Spleen (tissue), 11 donors: ENCODE measurements around the gene TEX35. TPM values are rescaled to one million over a fixed set of nuclear protein-coding genes. Genes with fewer than 3 reads are reported as not detected.
"Not testable (repeated sequence)": the region's sequence is repeated elsewhere in the genome, so short reads cannot be mapped to it uniquely, and the experiment has no call there.

ENCODE experiments used
- DNase-seq: peaks from one replicate; pipeline ENCODE4 v3.0.0-alpha.2; 2020
- H3K27ac ChIP-seq, 8 donors: fragments of 200-600 bp; sonication (generic) in 7 of 8; 1 replicate in 4 of 8; 2 replicates in 4 of 8; pipeline versions ENCODE4 v1.5.0 to v1.8.0; 2016 to 2021; ENCODE audit warnings: inconsistent platforms in 4 of 8, mild to moderate bottlenecking in 4 of 8, moderate library complexity in 1 of 8
- H3K27me3 ChIP-seq, 7 donors: fragments of 200-600 bp; sonication (generic) in 6 of 7; replicated peaks in 1 of 7; 1 replicate in 4 of 7; 2 replicates in 3 of 7; pipeline versions ENCODE4 v1.5.0 to v1.8.0; 2016 to 2021; ENCODE audit warnings: inconsistent platforms in 3 of 7, mild to moderate bottlenecking in 1 of 7
- H3K36me3 ChIP-seq, 6 donors: fragments of 200-600 bp; sonication (generic) in 5 of 6; 1 replicate in 4 of 6; 2 replicates in 2 of 6; pipeline versions ENCODE4 v1.5.0 to v1.8.0; 2016 to 2021; ENCODE audit warnings: inconsistent platforms in 2 of 6
- H3K4me1 ChIP-seq, 6 donors: fragments of 200-600 bp; sonication (generic) in 5 of 6; 1 replicate in 3 of 6; 2 replicates in 3 of 6; pipeline versions ENCODE4 v1.5.0 to v1.8.0; 2016 to 2021; ENCODE audit warnings: inconsistent platforms in 3 of 6
- H3K4me3 ChIP-seq, 8 donors: fragments of 200-600 bp; sonication (generic) in 7 of 8; 1 replicate in 4 of 8; 2 replicates in 4 of 8; pipeline versions ENCODE4 v1.5.0 to v1.8.0; 2016 to 2021; ENCODE audit warnings: inconsistent platforms in 4 of 8, mild to moderate bottlenecking in 4 of 8, moderate library complexity in 2 of 8
- H3K9me3 ChIP-seq, 8 donors: fragments of 200-600 bp; sonication (generic) in 7 of 8; 1 replicate in 4 of 8; 2 replicates in 4 of 8; pipeline versions ENCODE4 v1.5.0 to v1.8.0; 2016 to 2021; ENCODE audit warnings: inconsistent platforms in 4 of 8
- CTCF ChIP-seq, 11 experiments: fragments of 200-600 bp in 7 of 11; fragments of 450-650 bp in 4 of 11; sonication (generic) in 4 of 11; IDR thresholded peaks in 8 of 11; conservative IDR thresholded peaks in 3 of 11; 1 replicate in 7 of 11; 2 replicates in 4 of 11; pipeline versions ENCODE4 v1.4.0 to v1.8.0; 2016 to 2021; ENCODE audit warnings: antibody characterized with exemption in 11 of 11, inconsistent platforms in 4 of 11, mild to moderate bottlenecking in 1 of 11
- POLR2A ChIP-seq, 3 donors: fragments of 450-650 bp; IDR thresholded peaks; one replicate each; pipeline ENCODE4 v1.5.1; 2017; ENCODE audit warnings: antibody characterized with exemption in 3 of 3, mild to moderate bottlenecking in 1 of 3
- POLR2AphosphoS5 ChIP-seq, 3 donors: sonication (generic); formaldehyde crosslinking; IDR thresholded peaks; one replicate each; pipeline ENCODE4 v1.5.1; 2017; ENCODE audit warnings: antibody characterized with exemption in 3 of 3
- WGBS, 5 donors: extraction: QIAGEN DNeasy Blood & Tissue Kit in 3 of 5; methylation state at CpG; one replicate each; pipeline versions ENCODE4 v1.1.5 to v1.1.7; 2013 to 2018; 5-methylcytosine and 5-hydroxymethylcytosine counted together
- intact Hi-C: fragments of 100-400 bp; cut with DNase I; formaldehyde crosslinking; loops from one replicate; pipeline ENCODE4 v1.15.0; 2023; ENCODE audit warnings: low total_unique reads
- polyA plus RNA-seq, 3 donors: library from polyadenylated mRNA; stranded (reverse); fragments of 200-250 nt; gene quantifications; one replicate each; pipeline ENCODE4 v1.2.1, GENCODE V29; 2013
- total RNA-seq, 7 donors: library from RNA; depleted of rRNA in 3 of 7; stranded (reverse); fragments of >200 nt in 3 of 7; fragmentation: NEBNext Ultra II Directional in 4 of 7; extraction: Animal tissue kit (Norgen Biotek cat#: 25700) in 4 of 7; gene quantifications; one replicate each; pipeline versions ENCODE4 v1.1.0 to v1.2.1, GENCODE V29; 2016 to 2021
- donor health status: healthy with polysubstance abuse.
- donor health status: DM: no; HTN: no; CAD: no; lungs with moderate emphysema.
- donor health status: DM: no; HTN: no; CAD: no.
- donor health status: Bipolar disorder and iron deficiency.
- donor health status: healthy.
- donor health status: DM: no; HTN: no; CAD: no.
- donor health status: DM: yes; HTN: yes; CAD: no.

TEX35 gene
- total and polyA plus RNA-seq, 10 donors, result 0.09 to 0.20 (median 0.10) TPM; not detected in 7

DNA sequence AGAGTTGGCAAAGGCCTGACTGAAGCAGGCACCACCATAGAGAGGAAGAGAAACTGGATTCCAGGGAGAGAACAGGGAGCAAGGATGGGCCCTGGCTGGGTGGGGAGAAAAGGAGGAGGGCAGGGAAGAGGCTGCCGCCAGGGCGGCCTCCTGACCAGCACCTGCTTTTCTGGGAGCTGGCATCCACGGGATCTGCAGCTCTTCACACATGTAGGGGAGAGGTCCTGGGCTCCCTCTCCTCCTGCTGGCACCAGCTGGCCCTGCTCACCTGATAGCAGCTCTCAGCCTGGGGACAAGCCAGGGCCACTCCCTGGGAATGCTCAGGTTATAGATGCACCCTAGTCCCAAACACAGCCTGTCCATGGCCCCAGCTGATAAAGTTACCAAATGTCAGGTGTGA, 39.9 kb downstream of the TEX35 start:
- H3K27ac ChIP-seq, result no peak overlapping the region
- no peak overlapping the region for H3K4me3 ChIP-seq
- H3K36me3 ChIP-seq, result peaks cover 0 to 40% (median 4%) of the 10 kb centered on the region in 6 donors
- H3K27me3 ChIP-seq, result no peaks in the 10 kb centered on the region
- intact Hi-C loops, result no loop called here
- no peaks in the 10 kb centered on the region for H3K4me1 ChIP-seq
- no peak for TF ChIP-seq POLR2A (IDR thresholded peaks at IDR 0.05)
- TF ChIP-seq POLR2AphosphoS5 (IDR thresholded peaks at IDR 0.05), result no peak
- no peak for TF ChIP-seq CTCF (IDR thresholded peaks at IDR 0.05 in 8 of 11, conservative IDR thresholded peaks at IDR 0.05 in 3 of 11)
- DNase-seq, result no peak
- H3K9me3 ChIP-seq, result peaks cover 0 to 32% (median 24%) of the 10 kb centered on the region in 8 donors
- 93 to 100% (median 94%) methylated on average over 3 of the region's 3 CpGs for WGBS, 5 donors

GRCh38 chr1:178554351-178554750, 41.4 kb downstream of the TEX35 start:
- H3K27ac ChIP-seq, DNase-seq, H3K27me3 ChIP-seq, H3K4me3 ChIP-seq, intact Hi-C loops, H3K4me1 ChIP-seq: not testable (repeated sequence)
- H3K9me3 ChIP-seq, result peaks cover 0 to 32% (median 24%) of the 10 kb centered on the region in 8 donors
- peaks cover 0 to 26% (median 0%) of the 10 kb centered on the region in 6 donors for H3K36me3 ChIP-seq
- 88 to 98% (median 96%) methylated on average over 5 of the region's 5 CpGs for WGBS, 5 donors

GRCh38 chr1:178555613-178556012, 42.7 kb downstream of the TEX35 start:
- 94 to 97% (median 95%) methylated on average over 1 of the region's 1 CpG for WGBS, 5 donors
- intact Hi-C loops, H3K4me1 ChIP-seq, H3K4me3 ChIP-seq, H3K27me3 ChIP-seq, DNase-seq, H3K27ac ChIP-seq: not testable (repeated sequence)
- H3K36me3 ChIP-seq, result peaks cover 0 to 14% (median 0%) of the 10 kb centered on the region in 6 donors
- H3K9me3 ChIP-seq, result peaks cover 0 to 32% (median 24%) of the 10 kb centered on the region in 8 donors

- H3K36me3 ChIP-seq, DNase-seq, intact Hi-C loops: not testable (repeated sequence)
These were observed 45.9 kb downstream of the TEX35 start for GRCh38 chr1:178558816-178559215.

GRCh38 chr1:178560871-178561376, 48.0 kb downstream of the TEX35 start:
- WGBS, 5 donors, result 84 to 86% (median 86%) methylated on average over 5 to 8 of the region's 8 CpGs
- TF ChIP-seq POLR2A (IDR thresholded peaks at IDR 0.05) (no peak), POLR2AphosphoS5 (IDR thresholded peaks at IDR 0.05) (no peak), CTCF (IDR thresholded peaks at IDR 0.05 in 8 of 11, conservative IDR thresholded peaks at IDR 0.05 in 3 of 11) (no peak)

More at GRCh38 chr1:178558816-178559215, 45.9 kb downstream of the TEX35 start:
- Histone ChIP-seq H3K27ac (peak overlapping the region in 1 of 8 donors; percentile 28), H3K9me3 (peaks cover 0 to 18% (median 13%) of the 10 kb centered on the region in 8 donors)
- H3K27me3 ChIP-seq, H3K4me1 ChIP-seq, H3K4me3 ChIP-seq: not testable (repeated sequence)
- WGBS, 5 donors, result 24 to 51% (median 34%) methylated on average over 5 of the region's 5 CpGs

More at GRCh38 chr1:178560871-178561376, 48.0 kb downstream of the TEX35 start:
- intact Hi-C loops, result no loop called here
- H3K36me3 ChIP-seq, result no peaks in the 10 kb centered on the region
- no peak overlapping the region for H3K27ac ChIP-seq
- H3K4me1 ChIP-seq, result peaks cover 0 to 10% (median 0%) of the 10 kb centered on the region in 6 donors
- no peaks in the 10 kb centered on the region for H3K9me3 ChIP-seq
- no peak overlapping the region for H3K4me3 ChIP-seq
- H3K27me3 ChIP-seq, result no peaks in the 10 kb centered on the region
- no peak for DNase-seq
